ENCODE measurements around the gene C22orf42.

- TF ChIP-seq CTCF (IDR thresholded peaks at IDR 0.05; ENCODE audit: poor library complexity): no peak
- TF ChIP-seq EZH2 (IDR thresholded peaks at IDR 0.05; ENCODE audit: borderline replicate concordance): no peak
- no peak for TF ChIP-seq EZH2phosphoT487 (IDR thresholded peaks at IDR 0.05; ENCODE audit: low read depth, severe bottlenecking, unreplicated experiment)
Observed at GRCh38 chr22:32207971-32208480, 48.9 kb upstream of the C22orf42 start.
